TTC549 (cell line): ENCODE measurements around the gene PACS2.

ENCODE experiments used
- FAIRE-seq: peaks from 2 replicates; lab custom pipeline; 2012; peaks lifted over from hg19 to GRCh38; lab: Jason Lieb, UNC

Gene PACS2

GRCh38 chr14:105388110-105388951, 73.8 kb downstream of the PACS2 start:
- FAIRE-seq: no peak

- FAIRE-seq: no peak
Measured at GRCh38 chr14:105388976-105389375, 74.4 kb downstream of the PACS2 start.

GRCh38 chr14:105389534-105389933, 75.0 kb downstream of the PACS2 start:
- FAIRE-seq: no peak

DNA sequence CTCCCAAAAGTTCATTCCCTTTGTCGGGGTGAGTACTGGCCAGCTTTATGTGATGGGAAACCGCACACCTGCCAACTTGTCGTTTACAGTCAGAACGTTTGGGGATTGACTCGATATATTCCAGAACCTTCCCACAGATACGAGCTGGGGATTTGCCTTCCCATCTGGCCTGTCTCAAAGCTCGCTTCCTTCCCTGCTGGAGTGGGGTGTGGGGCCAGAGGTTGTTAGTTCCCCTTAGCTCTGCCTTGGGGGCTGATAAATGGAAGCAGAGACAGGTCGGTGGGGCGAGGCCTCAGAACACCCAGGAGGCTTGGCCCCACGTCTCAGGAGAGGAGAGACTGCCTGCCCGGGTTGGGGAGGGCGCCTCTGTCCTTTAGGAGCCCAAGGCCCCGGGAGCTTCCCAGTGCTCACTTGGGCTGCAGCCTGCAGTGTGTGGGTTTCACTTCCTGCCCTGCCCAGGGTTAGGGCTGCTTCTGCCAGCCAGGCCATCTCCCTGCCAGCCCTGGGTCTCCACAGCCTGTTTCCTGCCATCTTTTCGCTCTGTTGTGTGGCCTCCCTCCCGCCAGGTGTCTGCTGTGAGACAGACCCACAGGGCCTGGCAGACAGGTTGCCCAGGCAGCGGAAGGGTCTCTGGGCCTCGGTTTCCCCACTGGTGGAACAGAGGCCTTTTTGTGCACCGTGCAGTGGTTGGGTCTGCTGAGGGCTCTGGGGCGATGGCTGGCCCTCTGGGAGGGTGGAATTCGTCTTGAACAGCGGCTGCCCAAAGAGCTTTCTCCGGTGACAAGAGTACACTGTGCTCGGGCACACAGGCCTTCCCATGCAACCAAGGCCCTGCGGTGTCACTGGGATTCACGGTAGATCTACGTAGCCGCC, 75.7 kb downstream of the PACS2 start:
- no peak for FAIRE-seq

GRCh38 chr14:105390849-105391500, 76.4 kb downstream of the PACS2 start:
- FAIRE-seq: no peak

DNA sequence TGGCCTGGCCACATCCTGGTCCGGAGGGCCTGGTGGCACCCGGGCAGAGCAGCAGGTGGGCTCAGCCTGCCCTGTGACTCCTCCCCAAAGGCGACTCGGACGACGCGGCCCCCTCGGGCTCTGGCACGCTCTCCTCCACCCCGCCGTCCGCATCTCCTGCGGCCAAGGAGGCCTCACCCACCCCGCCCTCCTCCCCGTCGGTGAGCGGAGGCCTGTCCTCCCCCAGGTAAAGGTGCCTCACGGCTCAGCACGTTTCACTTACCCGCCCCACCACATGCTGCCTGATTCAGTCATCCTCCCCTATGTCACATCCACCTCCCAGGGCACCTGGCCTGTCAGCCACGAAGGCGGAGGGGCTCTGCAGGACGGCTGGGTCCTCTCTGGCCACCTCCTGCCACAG, 77.0 kb downstream of the PACS2 start:
- no peak for FAIRE-seq

DNA sequence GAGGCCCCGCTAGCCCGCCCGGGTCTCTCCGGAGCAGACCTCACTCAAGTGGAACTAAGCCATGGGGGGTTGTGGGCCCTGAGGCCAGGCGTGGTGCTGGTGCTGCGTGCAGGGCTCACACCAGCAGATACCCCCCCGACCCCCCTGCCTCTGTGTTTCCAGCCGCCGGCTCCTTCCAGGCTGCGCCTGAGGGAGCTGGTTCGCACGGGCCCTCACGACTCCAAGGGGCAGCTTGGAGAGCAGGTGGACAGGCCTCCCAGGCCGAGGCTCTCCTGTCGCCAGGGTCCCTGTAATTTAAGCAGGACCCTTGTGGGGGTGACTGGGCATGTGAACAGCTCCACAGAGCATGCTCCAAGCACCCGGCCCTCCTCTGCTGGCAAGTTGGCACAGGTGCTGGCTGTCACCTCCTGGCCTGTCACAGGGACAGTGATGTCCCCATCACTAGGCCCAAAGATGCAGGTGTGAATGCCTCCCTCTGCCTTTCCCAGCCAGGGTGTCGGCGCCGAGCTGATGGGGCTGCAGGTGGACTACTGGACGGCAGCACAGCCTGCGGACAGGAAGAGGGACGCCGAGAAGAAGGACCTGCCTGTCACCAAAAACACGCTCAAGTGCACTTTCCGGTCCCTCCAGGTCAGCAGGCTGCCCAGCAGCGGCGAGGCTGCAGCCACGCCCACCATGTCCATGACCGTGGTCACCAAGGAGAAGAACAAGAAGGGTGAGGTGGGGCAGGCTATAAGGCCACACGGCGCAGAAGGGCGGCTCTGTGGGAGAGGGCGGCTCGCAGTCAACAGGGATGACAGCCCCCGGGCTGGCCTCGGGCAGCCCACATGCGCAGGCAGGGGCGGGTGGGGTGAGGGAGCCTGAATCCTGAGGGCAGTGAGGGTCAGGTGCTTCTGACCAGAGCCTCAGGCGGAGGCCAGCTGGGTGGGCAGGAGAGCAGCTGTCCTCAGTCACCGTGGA, 77.9 kb downstream of the PACS2 start:
- FAIRE-seq: no peak

DNA sequence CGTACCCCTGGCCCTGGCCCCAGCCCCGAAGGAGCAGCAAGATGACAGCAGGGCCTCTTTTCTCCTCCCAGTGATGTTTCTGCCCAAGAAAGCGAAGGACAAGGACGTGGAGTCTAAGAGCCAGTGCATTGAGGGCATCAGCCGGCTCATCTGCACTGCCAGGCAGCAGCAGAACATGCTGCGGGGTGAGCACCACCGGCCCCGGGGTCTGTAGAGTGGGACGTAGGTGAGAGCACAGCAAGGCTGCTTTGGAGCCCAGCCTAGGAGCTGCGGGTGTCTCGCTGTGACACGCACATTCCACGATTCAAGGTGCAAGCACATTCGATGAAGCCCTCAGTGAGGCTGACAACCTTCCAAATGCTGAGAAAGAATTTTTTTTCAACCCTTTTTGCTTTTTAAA, 78.6 kb downstream of the PACS2 start:
- no peak for FAIRE-seq

DNA sequence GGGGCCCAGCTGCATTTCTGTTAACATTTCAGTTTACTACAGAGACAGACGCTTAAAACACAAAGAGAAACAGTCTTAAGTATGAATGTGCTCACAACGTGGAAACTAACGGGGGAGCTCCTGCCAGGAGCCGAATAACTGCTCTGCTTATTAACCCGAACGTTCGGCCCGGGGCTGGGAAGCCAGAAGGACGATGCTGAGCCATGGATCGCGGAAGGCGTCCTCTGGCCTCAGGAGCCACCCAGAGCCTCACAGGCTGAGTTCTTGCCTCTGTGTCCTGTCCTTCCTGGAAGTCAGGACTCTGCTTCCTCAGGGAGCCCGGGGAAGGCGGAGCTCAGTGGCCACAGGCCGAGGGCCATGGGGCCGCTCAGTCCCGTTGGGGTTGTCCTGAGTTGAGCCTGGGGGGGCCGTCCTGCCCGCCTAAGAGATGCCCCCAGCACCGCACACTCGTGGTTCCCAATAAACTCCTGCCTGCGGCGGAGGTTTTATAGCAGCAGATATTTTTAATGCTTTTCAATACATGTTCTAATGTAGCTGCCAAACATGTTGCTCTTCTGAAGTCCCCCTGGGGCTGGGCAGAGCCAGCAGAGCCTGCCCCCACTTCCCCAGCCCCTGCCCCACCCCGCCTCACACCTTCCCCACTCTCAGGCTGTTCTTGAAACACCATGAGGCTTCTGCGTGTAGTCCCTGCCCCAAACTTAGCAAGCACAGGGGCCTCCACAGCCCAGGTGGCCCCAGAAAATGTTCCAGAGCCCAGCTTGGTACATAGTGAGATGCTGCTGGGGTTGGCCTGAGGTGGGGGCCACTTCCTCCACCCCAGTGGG, 80.4 kb downstream of the PACS2 start:
- FAIRE-seq: no peak

DNA sequence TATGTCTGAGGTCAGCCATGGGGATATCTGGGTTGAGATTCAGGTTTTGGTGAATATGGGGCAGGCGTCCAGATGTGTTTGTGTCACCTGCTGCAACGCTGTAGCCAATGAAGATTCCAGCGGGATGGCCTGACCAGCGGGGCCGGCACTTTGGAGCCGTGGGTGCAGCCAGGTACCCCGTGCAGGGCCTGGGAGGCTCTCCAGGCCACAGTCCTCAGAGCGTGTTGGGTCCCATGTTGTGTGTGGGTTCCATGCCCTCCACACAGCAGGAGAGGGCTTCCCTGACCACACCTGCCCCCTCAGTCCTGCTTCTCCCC, 80.9 kb downstream of the PACS2 start:
- no peak for FAIRE-seq

DNA sequence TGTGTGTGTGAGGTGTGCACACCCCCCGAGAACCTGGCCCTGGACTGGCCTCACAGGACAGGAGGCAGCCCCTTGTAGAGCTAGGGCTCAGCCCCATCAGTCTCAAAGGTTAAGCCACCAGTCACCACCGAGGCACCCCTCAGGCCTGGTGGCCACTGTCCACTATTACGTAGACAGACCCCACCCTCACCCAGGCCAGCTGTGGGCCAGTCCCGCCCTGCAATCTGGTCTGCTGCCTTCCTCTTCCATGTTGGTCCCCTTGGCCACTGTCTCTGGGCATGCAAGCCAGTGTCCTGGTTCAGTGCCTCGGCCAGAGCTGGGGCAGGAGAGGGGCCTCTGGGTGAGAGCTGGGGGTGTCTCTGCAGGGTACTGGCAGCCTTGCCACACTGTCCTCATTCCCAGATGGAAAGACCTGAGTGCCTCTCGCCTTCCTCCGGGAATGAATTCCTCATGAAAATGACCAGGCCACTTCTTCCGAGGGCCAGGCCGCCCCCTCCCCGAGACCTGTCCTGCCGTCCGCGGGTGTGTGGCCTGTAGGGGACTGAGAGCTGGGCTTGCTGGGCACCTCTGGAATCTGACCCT, 82.9 kb downstream of the PACS2 start:
- no peak for FAIRE-seq

- FAIRE-seq: no peak
Measured at GRCh38 chr14:105398044-105398725, 83.6 kb downstream of the PACS2 start, which contains the start of gene TEX22. TSS of gene TEX22 (plus strand) at chr14:105398538. CDS start at chr14:105399341, 803 bp downstream.

- no peak for FAIRE-seq
Measured at GRCh38 chr14:105398726-105399465, 84.3 kb downstream of the PACS2 start.

DNA sequence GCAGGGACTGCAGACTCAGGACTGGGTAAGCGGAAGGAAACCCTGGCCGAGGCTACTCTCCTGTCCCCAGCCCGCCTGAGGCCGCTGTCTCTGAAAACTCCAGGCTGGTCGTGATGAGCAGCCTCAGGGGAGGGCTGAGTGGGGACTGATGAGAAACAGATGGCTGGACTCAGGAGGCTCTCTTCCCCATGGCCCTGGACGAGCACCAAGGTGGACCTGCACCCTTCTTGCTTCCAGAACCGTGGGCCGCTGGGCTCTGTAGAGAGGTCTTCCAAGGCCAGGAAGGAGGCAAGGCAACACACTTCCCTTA, 84.9 kb downstream of the PACS2 start:
- FAIRE-seq: no peak

GRCh38 chr14:105400016-105400415, 85.5 kb downstream of the PACS2 start:
- no peak for FAIRE-seq

DNA sequence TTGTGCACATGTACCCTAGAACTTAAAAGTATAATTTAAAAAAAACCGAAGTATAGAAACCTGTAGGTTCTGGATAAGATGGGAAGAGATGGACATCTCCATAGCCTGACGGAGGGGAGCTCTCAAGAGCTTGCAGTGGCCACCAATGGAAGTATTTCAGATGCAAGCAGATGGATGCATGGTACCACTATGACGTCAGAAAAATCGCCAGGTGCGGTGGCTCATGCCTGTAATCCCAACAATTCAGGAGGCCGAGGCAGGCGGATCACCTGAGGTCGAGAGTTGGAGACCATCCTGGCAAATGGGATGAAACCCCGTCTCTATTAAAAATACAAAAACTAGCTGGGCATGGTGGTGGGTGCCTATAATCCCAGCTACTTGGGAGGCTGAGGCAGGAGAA, 87.2 kb downstream of the PACS2 start:
- FAIRE-seq: no peak

GRCh38 chr14:105408592-105408991, 94.0 kb downstream of the PACS2 start:
- no peak for FAIRE-seq

DNA sequence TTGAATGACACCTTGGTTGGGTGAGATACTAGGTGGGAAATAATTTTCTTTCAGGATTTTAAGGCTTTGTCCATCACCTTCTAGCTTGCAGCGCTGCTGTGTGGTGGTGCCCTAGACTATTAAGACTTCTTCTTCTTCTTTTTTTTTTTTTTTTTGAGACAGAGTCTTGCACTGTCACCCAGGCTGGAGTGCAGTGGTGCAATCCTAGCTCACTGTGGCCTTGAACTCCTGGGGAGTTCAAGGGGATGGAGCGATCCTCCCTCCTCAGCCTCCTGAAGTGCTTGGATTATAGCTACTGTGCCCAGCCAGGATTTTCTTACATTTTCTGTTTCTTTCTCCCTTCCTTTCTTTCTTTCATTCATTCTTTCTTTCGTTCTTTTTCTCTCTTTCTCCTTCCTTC, 94.8 kb downstream of the PACS2 start:
- no peak for FAIRE-seq

DNA sequence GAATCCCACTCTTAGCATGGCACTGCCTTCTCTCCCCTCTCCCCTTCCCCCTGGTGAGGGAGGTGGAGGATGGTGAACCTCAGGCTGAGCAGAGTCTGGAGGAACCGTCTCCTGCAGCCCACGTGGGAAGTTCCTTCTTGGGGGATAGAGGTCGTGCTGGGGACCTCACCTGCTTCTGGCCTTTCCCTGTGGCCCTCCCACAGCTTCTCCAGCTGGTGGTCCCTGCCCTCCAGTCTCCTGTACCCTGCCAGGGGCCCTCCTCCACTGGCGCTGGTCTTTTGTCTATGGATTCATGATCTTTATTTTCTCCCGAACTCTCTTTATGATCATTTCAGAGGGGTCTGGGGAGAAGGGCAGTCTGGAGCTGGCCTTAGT, 96.1 kb downstream of the PACS2 start:
- FAIRE-seq: no peak
